Measurements from ENCODE around the gene UBR3.
"Not testable (repeated sequence)": the region's sequence is repeated elsewhere in the genome, so short reads cannot be mapped to it uniquely, and the experiment has no call there.

UBR3 gene

GRCh38 chr2:169946546-169946945 is 119.3 kb downstream of the UBR3 start:
- no peak for DNase-seq

GRCh38 chr2:169955940-169956339 is 128.7 kb downstream of the UBR3 start:
- DNase-seq, result no peak

- DNase-seq, result not testable (repeated sequence)
Measured at GRCh38 chr2:169957219-169957618, 130.0 kb downstream of the UBR3 start.

GRCh38 chr2:169961911-169962310 is 134.7 kb downstream of the UBR3 start:
- no peak for DNase-seq

- DNase-seq, result no peak
Measured at GRCh38 chr2:169963786-169964185, 136.5 kb downstream of the UBR3 start.

- DNase-seq, result no peak
Measured at GRCh38 chr2:169964740-169965139, 137.5 kb downstream of the UBR3 start.

GRCh38 chr2:169965495-169965894 is 138.2 kb downstream of the UBR3 start:
- no peak for DNase-seq

- DNase-seq, result no peak
Measured at GRCh38 chr2:169966454-169966853, 139.2 kb downstream of the UBR3 start.

GRCh38 chr2:169968743-169969142 is 141.5 kb downstream of the UBR3 start:
- DNase-seq, result no peak

- no peak for DNase-seq
Measured at GRCh38 chr2:169975221-169975620, 148.0 kb downstream of the UBR3 start.

- DNase-seq, result no peak
Measured at GRCh38 chr2:169976335-169976851, 149.1 kb downstream of the UBR3 start.

- no peak for DNase-seq
Measured at GRCh38 chr2:169977530-169977929, 150.3 kb downstream of the UBR3 start.

- no peak for DNase-seq
Measured at GRCh38 chr2:169978402-169979017, 151.3 kb downstream of the UBR3 start.

- no peak for DNase-seq
Measured at GRCh38 chr2:169979025-169979424, 151.8 kb downstream of the UBR3 start.

- no peak for DNase-seq
Measured at GRCh38 chr2:169980001-169980400, 152.7 kb downstream of the UBR3 start.

GRCh38 chr2:169980643-169981042 is 153.4 kb downstream of the UBR3 start:
- DNase-seq, result no peak

- no peak for DNase-seq
Measured at GRCh38 chr2:169982929-169983328, 155.7 kb downstream of the UBR3 start.

- DNase-seq, result no peak
Measured at GRCh38 chr2:169983506-169983905, 156.3 kb downstream of the UBR3 start.

GRCh38 chr2:169984145-169984544 is 156.9 kb downstream of the UBR3 start:
- no peak for DNase-seq

- no peak for DNase-seq
Measured at GRCh38 chr2:169994752-169995151, 167.5 kb downstream of the UBR3 start.

GRCh38 chr2:169997140-169997887 is 170.1 kb downstream of the UBR3 start:
- no peak for DNase-seq

GRCh38 chr2:169999054-169999453 is 171.8 kb downstream of the UBR3 start:
- no peak for DNase-seq

- DNase-seq, result no peak
Measured at GRCh38 chr2:170002096-170002495, 174.8 kb downstream of the UBR3 start.

GRCh38 chr2:170005702-170006101 is 178.4 kb downstream of the UBR3 start:
- DNase-seq, result no peak
